ENCODE results near the gene CCDC112. TPM values are rescaled to one million over a fixed set of nuclear protein-coding genes. Genes with fewer than 3 reads are reported as not detected.
A peak's percentile ranks its signal among the peaks of the same experiment; 100 is the strongest.

CCDC112 gene
- total RNA-seq, 1 donor from 2014 or later = 9.1 TPM

GRCh38 chr5:115313632-115314031 is 17.2 kb upstream of the CCDC112 start:
- peaks cover 7% of the 10 kb centered on the region for H3K27me3 Mint-ChIP-seq (ENCODE audit: low read depth)
- H3K36me3 Mint-ChIP-seq = no peaks in the 10 kb centered on the region

GRCh38 chr5:115313052-115313451 is 16.6 kb upstream of the CCDC112 start:
- no peak for DNase-seq (ENCODE audit: low spot score in 2 of 2, unreplicated experiment in 2 of 2)
- H3K9me3 Mint-ChIP-seq = no peaks in the 10 kb centered on the region
- peaks cover 11% of the 10 kb centered on the region for H3K27me3 Mint-ChIP-seq (ENCODE audit: low read depth)

More at GRCh38 chr5:115313632-115314031, 17.2 kb upstream of the CCDC112 start:
- Mint-ChIP-seq H3K4me3 (no peak overlapping the region), H3K9me3 (no peaks in the 10 kb centered on the region), H3K4me1 (peaks cover 4% of the 10 kb centered on the region), H3K27ac (no peak overlapping the region)
- no peak for DNase-seq (ENCODE audit: low spot score in 2 of 2, unreplicated experiment in 2 of 2)
- no peak for TF ChIP-seq CTCF (IDR thresholded peaks at IDR 0.05; ENCODE audit: unreplicated experiment)

GRCh38 chr5:115309751-115310370 is 13.4 kb upstream of the CCDC112 start:
- H3K9me3 Mint-ChIP-seq = no peaks in the 10 kb centered on the region
- H3K4me1 Mint-ChIP-seq = no peaks in the 10 kb centered on the region
- TF ChIP-seq CTCF (IDR thresholded peaks at IDR 0.05; ENCODE audit: unreplicated experiment) = peak; percentile 75
- peaks cover 16% of the 10 kb centered on the region for H3K27me3 Mint-ChIP-seq (ENCODE audit: low read depth)
- DNase-seq (ENCODE audit: low spot score in 2 of 2, unreplicated experiment in 2 of 2) = no peak
- no peak overlapping the region for H3K27ac Mint-ChIP-seq
- H3K4me3 Mint-ChIP-seq = no peak overlapping the region
- H3K36me3 Mint-ChIP-seq = no peaks in the 10 kb centered on the region

More at GRCh38 chr5:115313052-115313451, 16.6 kb upstream of the CCDC112 start:
- no peak for TF ChIP-seq CTCF (IDR thresholded peaks at IDR 0.05; ENCODE audit: unreplicated experiment)
- no peaks in the 10 kb centered on the region for H3K36me3 Mint-ChIP-seq
- H3K4me3 Mint-ChIP-seq = no peak overlapping the region
- peaks cover 3% of the 10 kb centered on the region for H3K4me1 Mint-ChIP-seq
- no peak overlapping the region for H3K27ac Mint-ChIP-seq

DNA sequence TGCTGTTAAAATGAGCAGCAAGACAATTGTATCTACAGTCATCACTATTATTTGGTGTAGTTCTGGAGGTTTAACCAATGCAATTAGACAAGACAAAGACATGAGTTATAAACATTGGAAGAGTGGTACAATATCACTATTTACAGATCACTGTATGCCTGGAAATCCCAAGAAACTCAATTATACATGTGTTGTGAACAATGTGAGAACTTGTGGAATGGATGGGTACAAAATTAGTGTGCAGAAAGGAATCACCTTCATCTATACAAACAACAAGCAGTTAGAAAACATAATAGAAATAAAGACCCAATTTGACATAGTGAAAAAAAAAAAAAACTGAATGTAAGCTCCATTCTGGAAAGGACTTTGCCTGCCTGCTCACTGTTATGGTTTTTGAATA is 12.4 kb upstream of the CCDC112 start:
- Mint-ChIP-seq H3K4me1 (no peaks in the 10 kb centered on the region), H3K27me3 (ENCODE audit: low read depth) (peaks cover 19% of the 10 kb centered on the region), H3K27ac (no peak overlapping the region), H3K4me3 (no peak overlapping the region), H3K36me3 (no peaks in the 10 kb centered on the region), H3K9me3 (no peaks in the 10 kb centered on the region)
- TF ChIP-seq CTCF (IDR thresholded peaks at IDR 0.05; ENCODE audit: unreplicated experiment) = no peak
- DNase-seq (ENCODE audit: low spot score in 2 of 2, unreplicated experiment in 2 of 2) = no peak

- Mint-ChIP-seq H3K36me3 (no peaks in the 10 kb centered on the region), H3K9me3 (no peaks in the 10 kb centered on the region), H3K4me1 (no peaks in the 10 kb centered on the region), H3K27ac (no peak overlapping the region), H3K27me3 (ENCODE audit: low read depth) (peaks cover 18% of the 10 kb centered on the region), H3K4me3 (no peak overlapping the region)
- no peak for DNase-seq (ENCODE audit: low spot score in 2 of 2, unreplicated experiment in 2 of 2)
- no peak for TF ChIP-seq CTCF (IDR thresholded peaks at IDR 0.05; ENCODE audit: unreplicated experiment)
Observed at GRCh38 chr5:115306011-115306536, 9.6 kb upstream of the CCDC112 start.

All from mesothelial cell of epicardium (in vitro differentiated cells).